ENCODE measurements around the gene RAB42.
A peak's percentile ranks its signal among the peaks of the same experiment; 100 is the strongest.
"Not testable (repeated sequence)": the region's sequence is repeated elsewhere in the genome, so short reads cannot be mapped to it uniquely, and the experiment has no call there.

The RAB42 gene

DNA sequence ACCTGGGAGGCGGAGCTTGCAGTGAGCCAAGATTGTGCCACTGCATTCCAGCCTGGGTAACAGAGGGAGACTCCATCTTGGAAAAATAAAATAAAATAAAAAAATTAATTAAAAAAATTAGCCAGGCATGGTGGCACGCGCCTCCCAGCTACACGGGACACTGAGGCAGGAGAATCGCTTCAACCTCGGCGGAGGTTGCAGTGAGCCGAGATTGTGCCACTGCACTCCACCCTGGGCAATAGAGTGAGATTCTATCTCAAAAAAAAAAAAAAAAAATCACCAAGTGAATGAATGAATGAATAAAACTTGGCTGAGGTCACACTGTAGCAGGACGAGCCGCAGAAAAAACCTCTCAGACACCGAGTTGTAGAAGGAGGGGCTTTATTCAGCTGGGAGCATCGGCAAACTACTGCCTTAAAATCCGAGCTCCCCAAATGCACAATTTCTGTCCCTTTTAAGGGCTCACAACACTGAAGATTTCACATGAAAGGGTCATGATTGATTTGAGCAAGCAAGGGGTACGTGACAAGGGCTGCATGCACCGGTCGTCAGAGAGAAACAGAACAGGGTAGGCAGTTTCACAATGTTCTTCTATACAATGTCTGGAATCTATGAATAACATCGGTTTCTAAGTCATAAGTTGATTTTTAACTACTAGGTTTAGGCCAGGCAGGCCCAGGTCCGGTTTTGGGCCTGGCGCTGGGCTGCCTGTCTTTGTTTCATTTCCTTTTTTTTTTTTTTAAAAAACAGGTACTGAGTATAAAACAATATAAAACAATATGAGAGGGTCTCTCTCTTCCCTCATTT, 5.3 kb upstream of the RAB42 start:
- not testable (repeated sequence) for DNase-seq

DNA sequence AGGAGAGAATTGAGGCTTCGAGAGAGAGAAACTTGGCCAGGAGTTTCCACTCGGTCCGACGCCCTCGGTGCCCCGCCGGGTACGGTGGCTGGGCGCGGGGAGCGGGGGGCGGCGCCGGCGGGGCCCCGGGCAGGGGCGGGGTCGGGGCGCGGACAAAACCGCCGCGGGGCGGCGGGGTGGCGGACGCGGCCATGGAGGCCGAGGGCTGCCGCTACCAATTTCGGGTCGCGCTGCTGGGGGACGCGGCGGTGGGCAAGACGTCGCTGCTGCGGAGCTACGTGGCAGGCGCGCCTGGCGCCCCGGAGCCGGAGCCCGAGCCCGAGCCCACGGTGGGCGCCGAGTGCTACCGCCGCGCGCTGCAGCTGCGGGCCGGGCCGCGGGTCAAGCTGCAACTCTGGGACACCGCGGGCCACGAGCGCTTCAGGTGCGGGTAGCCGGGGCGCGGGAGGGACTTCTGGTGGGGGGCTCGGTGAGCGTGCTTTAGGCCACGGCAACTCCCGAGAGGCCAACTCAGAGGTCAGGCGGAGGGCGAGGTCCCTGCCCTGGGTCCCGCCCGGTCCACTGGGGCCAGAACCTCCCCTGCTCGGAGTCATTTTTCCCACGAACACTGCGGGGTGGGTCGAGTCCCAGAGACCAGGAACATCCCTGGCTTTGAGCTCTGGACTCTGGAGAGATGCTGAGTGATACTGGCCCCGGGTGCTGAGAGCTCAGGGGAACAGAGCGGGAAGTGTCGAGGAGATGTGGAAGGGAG, 431 bp downstream of the RAB42 start:
- no peak for DNase-seq

DNA sequence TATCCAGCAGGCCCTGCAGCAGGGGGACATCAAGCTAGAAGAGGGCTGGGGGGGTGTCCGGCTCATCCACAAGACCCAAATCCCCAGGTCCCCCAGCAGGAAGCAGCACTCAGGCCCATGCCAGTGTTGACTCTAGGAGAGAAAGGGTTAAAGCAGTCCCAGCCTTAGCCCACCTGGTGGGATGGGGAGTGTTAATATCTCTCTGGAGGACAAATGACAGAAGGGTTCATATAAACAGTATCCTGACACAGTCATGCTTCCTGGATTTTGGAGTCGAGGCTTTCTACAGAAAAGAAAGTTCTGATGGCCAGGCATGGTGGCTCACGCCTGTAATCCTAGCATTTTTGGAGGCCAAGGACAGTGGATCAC, 1.9 kb downstream of the RAB42 start:
- DNase-seq: not testable (repeated sequence)

DNA sequence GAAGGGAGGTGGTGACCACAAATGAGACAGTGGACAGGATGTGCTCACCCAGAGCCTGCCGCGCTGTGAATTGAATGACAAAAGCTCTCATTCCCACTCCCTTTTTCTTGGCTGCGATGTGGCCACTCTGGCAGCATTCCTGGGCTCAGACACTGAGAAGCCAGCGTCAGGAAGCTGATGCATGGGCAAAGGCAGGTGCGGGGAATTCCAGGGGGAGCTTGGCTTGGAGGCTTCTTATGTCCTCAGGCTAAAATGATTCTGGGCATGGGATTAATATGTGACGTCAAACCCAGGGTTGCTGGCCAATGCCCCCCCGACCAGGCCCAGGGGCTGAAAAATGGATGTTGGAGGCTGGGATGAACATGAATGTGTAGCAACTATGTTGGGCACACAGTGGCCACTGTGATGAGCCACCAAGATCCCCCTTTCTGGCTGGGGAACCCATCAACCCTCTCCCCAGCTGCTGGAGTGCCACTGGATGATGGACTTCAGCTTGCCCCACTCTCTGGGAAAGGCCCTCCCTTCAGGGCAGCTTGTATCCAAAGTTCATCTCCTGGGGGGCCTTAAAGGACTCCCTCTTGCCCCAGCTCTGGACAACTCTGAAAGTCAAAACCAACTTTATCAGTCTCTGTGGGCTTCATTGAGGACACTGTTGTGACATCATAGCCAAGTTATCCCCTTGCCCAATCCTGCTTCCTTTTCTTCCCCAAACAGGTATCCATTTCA, 2.8 kb downstream of the RAB42 start:
- DNase-seq: not testable (repeated sequence)

DNA sequence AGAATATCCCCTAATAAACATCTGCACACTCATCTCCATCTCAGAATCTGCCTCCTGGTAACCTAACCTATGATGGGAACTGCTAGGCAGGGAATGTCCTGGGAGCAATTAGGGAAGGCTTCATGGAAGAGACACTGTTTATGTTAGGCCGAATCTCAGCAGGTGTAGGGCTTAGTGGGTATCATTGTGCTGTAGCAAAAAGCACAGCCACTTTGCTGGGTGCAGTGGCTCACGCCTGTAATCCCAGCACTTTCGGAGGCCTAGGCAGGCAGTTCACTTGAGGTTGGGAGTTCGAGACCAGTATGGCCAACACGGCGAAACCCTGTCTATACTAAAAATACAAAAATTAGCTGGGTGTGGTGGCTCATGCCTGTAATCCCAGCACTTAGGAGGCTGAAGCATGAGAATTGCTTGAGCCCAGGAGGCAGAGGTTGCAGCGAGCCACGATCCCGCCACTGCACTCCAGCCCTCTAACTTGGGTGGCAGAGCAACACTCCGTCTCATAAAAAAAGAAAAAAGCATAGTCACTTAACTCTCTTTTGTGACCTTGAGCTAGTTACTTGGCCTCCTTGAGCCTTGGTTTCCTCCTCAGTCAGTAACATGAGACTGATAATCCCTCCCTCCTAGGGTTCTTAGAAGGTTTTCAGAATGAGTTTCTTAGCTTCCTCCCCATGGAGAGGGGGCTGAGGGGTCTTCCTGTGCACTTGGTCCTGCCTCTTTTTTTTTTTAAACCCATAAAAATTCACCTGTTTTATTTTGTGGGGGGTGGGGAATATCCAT, 3.5 kb downstream of the RAB42 start:
- DNase-seq: no peak

DNA sequence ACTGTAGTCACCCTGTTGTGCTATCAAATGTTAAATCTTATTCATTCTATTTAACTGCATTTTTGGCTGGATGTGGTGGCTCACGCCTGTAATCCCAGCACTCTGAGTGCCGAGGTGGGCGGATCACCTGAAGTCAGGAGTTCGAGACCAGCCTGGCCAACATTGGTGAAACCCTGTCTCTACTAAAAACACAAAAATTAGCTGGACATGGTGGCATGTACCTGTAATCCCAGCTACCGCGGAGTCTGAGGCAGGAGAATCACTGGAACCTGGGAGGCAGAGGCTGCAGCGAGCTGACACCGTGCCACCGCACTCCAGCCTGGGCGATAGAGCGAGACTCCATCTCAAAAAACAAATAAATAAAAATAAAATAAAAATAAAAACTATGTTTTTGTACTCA, 4.2 kb downstream of the RAB42 start:
- DNase-seq: not testable (repeated sequence)

DNA sequence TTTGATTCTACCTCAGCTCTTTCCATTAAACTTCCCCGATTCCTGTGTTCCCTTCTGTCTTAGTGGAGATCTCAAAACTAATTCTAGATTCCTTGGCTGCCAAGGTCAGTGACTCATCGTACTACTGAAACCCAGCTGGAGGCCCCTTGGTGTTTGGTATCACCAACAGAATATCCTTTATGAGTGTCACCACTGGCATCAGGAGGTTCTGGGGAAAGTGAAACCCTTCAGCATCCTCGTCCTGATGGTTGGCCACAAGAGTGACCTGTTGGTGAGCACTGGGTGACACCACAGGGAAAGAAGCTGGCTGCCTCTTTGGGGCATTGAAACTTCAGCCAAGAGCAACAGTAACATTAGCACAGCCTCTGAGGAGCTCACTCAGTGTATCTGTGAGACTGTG, 9.6 kb downstream of the RAB42 start:
- DNase-seq: peak; percentile 40

DNA sequence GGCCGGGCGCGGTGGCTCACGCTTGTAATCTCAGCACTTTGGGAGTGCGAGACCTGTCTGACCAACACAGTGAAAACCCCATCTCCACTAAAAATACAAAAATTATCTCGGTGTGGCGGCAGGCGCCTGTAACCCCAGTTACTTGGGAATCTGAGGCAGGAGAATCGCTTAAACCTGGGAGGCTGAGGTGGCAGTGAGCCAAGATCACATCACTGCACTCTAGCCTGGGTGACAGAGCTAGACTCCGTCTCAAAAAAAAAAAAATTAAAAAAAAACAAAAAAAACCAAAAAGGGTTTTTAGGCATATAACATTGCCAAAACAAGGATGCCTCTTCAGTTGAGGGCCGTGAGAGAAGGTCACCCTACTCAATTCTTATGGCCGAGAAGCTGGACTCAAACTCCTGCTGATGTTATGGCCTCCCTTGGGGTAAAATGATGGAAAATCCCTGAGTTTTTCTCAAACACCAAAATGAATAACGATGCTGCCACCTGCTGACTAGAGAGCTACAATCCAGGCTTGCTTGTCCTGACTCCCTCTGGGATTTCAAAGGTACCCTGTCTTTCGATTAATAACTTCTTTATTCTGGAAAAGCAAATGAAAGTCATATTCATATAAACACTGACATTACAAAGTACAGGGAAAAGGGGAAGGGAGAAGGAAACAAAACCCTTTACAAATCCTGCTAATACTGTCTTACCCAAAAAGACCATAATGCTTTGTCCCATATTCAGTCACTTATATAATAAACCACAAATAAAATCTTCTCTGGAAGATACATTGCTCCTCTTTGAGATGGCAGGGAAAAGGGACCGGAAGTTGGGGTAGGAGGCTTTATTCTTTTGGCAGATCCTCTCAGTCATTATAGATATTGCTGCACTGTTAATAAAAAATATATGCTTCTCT, 10.7 kb downstream of the RAB42 start:
- peak; percentile 53 for DNase-seq

DNA sequence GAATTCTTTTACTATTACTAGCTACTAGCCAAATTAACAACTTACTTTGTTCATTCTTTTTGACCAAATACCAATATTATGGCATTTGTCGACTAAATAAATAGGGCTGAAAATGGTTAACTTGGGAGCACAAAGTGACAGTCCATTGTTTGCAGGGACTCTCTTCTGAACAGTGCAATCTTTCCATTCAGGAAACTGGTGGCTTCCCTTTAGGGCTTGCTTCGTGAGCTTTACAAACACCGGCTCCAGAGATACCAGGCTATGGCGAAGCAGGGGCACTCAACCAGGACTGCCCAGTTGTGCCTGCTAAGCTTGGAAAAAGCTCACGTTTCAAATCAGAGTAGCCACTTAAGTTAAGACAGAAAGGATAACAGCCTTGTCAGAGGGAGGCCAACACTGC, 12.3 kb downstream of the RAB42 start:
- no peak for DNase-seq

DNA sequence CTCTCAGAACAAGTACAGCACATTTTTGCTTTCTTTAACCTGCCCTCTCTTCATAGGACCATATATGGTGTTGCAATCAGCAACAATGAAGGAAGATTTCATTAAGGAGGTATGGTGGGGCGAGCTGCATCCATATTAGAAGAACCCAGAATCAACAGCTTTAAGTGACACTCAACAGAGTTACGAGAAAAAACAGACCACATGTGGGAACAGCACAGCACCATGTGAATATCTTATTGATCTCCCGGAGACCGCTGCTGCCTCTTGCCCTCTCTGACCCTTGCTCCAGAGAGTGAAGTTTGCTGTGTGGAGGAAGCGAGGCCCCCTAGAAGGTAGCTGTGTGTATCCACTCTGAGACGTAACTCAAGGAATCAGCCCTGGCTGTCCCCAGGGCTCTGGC, 12.9 kb downstream of the RAB42 start:
- no peak for DNase-seq

DNA sequence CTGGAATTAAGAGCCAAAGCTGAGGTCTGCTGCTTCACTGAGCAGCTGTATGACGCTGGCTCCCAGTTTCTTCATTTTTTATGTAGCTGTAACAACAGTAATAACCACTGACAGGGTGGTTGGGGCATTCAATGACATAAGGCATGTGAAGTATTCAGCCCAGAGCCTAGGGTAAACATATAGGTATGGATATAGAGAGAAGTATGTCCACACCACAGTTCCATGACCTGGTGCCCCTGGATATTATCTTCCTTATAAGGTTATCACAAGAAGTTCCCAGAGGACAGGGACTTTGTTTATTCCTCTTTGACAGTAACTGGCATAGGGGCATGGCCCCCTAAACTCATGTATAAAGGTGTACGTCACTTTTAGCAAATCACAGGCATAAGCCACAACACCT, 14.7 kb downstream of the RAB42 start:
- DNase-seq: no peak

DNA sequence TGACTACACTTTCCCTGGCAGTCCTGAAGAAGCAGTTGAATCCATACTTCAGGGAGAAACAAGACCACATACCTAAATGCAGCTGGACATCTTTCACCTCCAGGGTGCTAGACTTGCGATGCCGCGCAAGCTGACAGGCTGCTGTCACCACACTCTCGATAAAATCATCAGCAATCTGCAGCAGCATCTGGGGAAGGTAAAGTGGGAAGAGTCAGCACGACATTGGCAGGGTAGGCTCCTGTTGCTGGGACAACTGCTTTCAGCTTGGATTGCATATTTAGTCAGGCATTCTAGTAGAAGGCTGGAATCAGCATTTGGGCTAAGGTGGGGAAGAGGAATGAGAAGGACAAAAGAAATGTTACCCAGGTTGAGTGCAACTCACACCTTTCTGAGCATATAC, 21.1 kb downstream of the RAB42 start:
- DNase-seq: no peak

DNA sequence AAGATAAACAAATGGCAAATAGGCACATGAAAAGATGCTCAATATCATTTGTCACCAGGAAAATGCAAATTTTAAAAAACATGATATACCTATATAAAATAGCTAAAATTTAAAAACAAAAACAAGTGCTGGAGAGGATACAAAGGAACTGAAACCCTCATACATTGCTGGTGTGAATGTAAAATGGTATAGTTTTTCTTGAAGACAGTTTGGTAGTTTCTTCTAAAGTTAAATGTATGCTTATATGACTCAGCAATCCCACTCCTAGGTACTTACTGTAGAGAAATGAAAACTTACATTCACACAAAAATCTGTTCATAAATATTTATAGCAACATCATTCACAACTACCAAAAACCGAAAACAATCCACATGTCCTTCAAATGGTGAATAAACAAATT, 39.6 kb downstream of the RAB42 start:
- DNase-seq: no peak

DNA sequence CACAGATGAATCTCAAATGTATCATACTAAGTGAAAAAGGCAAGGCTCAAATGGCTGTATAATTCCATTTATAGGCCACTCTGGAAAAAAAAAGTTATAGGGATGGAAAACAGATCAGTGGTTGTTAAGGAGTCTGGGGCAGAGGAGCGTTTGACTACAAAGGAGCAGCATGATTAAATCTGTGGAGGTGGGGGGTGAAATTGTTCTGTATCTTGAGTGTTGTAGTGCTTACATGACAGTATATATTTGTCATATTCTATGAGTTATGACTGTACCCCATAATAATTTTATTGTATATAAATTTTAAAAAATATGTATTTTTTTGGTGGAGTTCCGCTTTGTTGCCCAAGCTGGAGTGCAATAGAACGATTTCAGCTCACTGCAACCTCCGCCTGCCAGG, 40.5 kb downstream of the RAB42 start:
- no peak for DNase-seq

DNA sequence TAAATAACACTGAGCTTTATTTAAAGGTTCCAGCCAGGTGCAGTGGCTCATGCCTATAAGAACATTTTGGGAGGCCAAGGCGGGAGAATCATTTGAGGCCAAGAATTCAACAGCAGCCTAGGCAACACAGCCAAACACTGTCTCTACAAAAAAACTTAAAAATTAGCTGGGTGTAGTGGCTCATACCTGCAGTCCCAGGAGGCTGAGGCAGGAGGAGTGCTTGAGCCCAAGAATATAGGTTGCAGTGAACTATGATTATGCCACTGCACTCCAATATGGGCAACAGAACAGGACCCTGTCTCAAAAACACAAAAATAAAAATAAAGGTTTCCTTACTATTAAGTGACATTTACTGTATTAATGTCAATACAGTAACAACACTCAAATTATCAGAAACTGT, 48.7 kb downstream of the RAB42 start:
- no peak for DNase-seq

DNA sequence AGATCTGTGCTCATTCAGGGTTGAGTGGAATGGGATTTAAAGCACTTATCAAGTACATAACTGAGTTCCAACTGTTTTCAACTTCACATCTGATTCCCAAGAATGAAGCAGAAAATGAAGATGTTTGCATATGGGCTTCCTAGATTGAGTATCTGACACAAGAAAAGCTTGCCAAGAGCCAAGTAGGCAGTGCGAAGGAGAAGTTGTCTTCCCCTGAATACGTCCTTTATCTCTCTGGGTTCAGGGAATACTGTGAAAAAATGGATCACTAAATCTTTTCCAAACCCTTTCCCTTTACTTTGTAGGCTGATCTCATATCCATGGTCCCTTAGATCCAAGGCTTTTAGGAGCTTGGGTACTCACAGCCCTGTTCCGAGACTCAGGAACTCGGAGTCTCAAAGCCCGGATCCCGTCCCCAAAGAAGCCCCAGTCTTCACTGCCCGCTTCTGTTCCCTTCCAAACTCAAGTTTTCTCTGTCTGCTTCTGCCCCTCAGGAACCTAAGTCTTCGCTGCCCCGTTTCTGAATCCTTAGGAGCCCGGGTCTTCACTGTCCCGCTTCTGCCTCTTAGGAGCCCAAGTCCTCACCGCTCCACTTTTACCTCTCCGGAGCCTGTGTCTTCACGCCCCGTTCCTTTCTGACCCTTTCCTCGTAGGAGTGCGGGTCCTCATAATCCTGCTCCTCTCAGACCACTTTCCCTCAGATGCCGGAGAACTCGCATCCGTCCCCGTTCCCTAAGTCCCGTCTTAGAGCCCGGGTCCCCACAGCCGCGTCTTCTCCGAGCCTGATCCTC, 50.2 kb downstream of the RAB42 start:
- DNase-seq: no peak

DNA sequence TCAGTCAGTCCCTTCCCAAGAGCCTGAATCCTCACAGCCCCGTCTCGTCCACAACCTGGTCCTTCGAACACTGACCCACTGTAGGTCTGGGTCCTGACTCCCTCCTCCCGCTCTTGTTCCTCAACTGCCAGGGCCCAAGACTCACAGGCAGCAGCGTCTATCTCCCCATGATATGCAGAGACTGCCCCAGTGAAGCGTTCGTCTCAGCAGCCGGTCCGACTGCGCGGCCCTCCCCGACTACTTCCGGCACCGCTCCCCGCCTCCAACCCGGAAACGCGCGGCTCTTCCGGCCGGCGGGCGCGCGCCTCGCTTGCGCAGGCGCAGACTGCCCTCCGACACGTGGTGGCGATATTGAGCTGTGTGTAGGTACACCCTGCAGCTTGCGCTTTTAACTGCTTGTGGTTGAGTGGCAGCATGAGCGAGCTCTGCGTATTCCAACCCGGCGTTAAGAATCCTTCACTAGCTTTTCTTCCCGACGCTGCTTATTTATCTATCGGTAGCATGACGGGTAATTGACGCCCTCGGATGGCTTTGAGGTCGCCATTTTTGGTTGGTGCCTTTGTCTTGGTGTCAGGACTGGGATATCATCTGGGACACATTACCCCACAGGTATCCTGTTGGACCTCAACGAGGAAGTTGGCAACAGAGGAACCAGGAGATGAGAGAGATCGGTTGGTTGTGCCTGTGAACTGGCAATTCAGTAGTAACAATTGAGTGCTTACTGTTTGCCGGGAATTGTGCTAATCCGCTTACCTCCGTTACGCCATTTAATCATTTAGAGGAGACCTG, 51.0 kb downstream of the RAB42 start, which contains the start of gene TAF12:
Gene TAF12, minus strand, starts transcription at position 221 of the 789 bp plus-strand sequence. CDS start 20,986 bp downstream, outside the sequence.
- DNase-seq: peak; percentile 95

DNA sequence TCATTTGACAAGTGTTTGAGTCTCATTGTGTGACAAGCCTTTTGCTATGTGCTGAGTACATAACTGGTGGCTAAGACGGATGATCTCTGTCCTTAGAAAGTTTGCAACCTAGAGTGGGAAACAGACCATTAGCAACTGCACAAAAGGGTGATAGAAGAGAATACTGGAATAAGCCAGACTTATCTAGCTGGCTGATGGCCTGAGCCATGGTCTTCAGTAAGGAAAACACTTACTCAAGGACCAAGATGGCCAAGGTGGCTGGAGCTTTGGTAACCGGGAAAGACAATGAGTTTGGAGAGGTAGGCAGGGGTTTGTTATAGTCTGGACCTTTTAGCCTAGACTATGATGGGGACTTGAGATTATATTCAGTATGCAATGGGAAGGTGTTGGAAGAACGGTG, 52.4 kb downstream of the RAB42 start:
- DNase-seq: no peak

Measured in MV-4-11 (cell line).